ENCODE data around the gene ZEB1. TPM values are rescaled to one million over a fixed set of nuclear protein-coding genes. Genes with fewer than 3 reads are reported as not detected.
"Not testable (repeated sequence)": the region's sequence is repeated elsewhere in the genome, so short reads cannot be mapped to it uniquely, and the experiment has no call there.

ZEB1 gene
- total and polyA plus RNA-seq, 9 of the 15 experiments (the other 6 are each of a cell fraction or from before 2014, with no cell fraction given) = 2.1 to 8.4 (median 4.9) TPM

DNA sequence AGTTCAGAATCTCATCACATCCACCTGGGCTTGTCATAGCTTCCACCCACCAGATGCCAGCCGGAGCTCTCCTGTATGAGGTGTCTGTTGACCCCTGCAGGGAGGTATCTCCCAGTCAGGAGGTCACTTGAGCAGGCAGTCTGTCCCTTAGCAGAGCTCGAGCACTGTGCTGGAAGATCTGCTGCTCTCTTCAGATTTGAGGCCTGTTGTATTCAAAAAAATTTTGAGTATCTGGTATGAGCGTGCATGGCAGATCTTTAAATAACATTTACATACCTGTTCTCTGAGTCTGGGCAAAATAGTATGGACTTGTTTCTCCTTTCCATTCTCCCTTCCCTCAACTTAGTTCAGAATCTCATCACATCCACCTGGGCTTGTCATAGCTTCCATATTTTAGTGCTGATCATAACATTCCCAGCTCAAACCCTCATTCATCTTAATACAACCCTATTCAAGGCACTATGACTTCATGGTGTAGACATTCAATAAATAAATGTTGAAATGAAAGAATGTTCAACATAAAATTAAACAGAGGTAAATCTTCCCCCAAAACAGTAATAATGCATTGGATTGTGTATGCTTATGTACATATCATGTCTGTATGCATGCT, 249.3 kb downstream of the ZEB1 start:
- H3K79me2 ChIP-seq (ENCODE audit: control insufficient read depth, insufficient read depth, low read length); CTCF ChIA-PET (ENCODE audit: low intra/inter-chr PET ratio); intact Hi-C loops (cut with micrococcal nuclease); ATAC-seq; H3K4me3 ChIP-seq; BruUV-seq (replicated peaks); H4K20me1 ChIP-seq (replicated peaks; ENCODE audit: control insufficient read depth, insufficient read depth, low read length); H3K27ac ChIP-seq (ENCODE audit: extremely low read depth, low read depth, low read length); H3K4me1 ChIP-seq (replicated peaks in 1 of 2; ENCODE audit: control insufficient read depth in 2 of 2, insufficient read depth in 2 of 2, low read length in 2 of 2); H3K36me3 ChIP-seq (ENCODE audit: control insufficient read depth, insufficient read depth, low read length); POLR2A ChIA-PET; H3K9me1 ChIP-seq (ENCODE audit: control insufficient read depth, insufficient read depth, low read length); in situ Hi-C loops (cut with MboI); H2AFZ ChIP-seq (ENCODE audit: low read depth, low read length); H3K9ac ChIP-seq (ENCODE audit: insufficient read depth in 1 of 2, low read depth in 2 of 2, low read length in 2 of 2); H3K9me3 ChIP-seq (replicated peaks; ENCODE audit: control insufficient read depth, insufficient read depth, low read depth, low read length); FAIRE-seq; H3K4me2 ChIP-seq (ENCODE audit: insufficient read depth, low read length); H3K27me3 ChIP-seq (ENCODE audit: control insufficient read depth in 2 of 2, insufficient read depth in 2 of 2, low read length in 2 of 2); DNase-seq (ENCODE audit: extremely low read depth in 1 of 4, low spot score in 3 of 4): not testable (repeated sequence)
- WGBS (ENCODE audit: insufficient coverage, low coverage, missing lambda C conversion rate) = 0% methylated on average over 3 of the region's 3 CpGs

- no peaks in the 10 kb centered on the region for H3K4me1 ChIP-seq (replicated peaks in 1 of 2; ENCODE audit: control insufficient read depth in 2 of 2, insufficient read depth in 2 of 2, low read length in 2 of 2)
- ATAC-seq = no peak
- H3K9me3 ChIP-seq (replicated peaks; ENCODE audit: control insufficient read depth, insufficient read depth, low read depth, low read length) = no peaks in the 10 kb centered on the region
- CTCF ChIA-PET (ENCODE audit: low intra/inter-chr PET ratio) = no interaction called here
- no TSS peak for BruUV-seq (replicated peaks)
- POLR2A ChIA-PET = interaction anchor here (1.1 kb wide), 1 partner anchor 19 kb away, joined by 4 read pairs; no protein-coding TSS in a partner anchor
- in situ Hi-C loops (cut with MboI) = no loop called here
- 0% methylated on average over 2 of the region's 2 CpGs for WGBS (ENCODE audit: insufficient coverage, low coverage, missing lambda C conversion rate)
- no peaks in the 10 kb centered on the region for H3K79me2 ChIP-seq (ENCODE audit: control insufficient read depth, insufficient read depth, low read length)
- no peak overlapping the region for H3K4me3 ChIP-seq
- H3K9ac ChIP-seq (ENCODE audit: insufficient read depth in 1 of 2, low read depth in 2 of 2, low read length in 2 of 2) = no peak overlapping the region
- no peak for FAIRE-seq
- H4K20me1 ChIP-seq (replicated peaks; ENCODE audit: control insufficient read depth, insufficient read depth, low read length) = no peaks in the 10 kb centered on the region
- no peaks in the 10 kb centered on the region for H3K36me3 ChIP-seq (ENCODE audit: control insufficient read depth, insufficient read depth, low read length)
- no peak overlapping the region for H3K27ac ChIP-seq (ENCODE audit: extremely low read depth, low read depth, low read length)
- H3K27me3 ChIP-seq (ENCODE audit: control insufficient read depth in 2 of 2, insufficient read depth in 2 of 2, low read length in 2 of 2) = no peaks in the 10 kb centered on the region
- no peak overlapping the region for H3K4me2 ChIP-seq (ENCODE audit: insufficient read depth, low read length)
- no peak overlapping the region for H2AFZ ChIP-seq (ENCODE audit: low read depth, low read length)
- intact Hi-C loops (cut with micrococcal nuclease) = no loop called here
- H3K9me1 ChIP-seq (ENCODE audit: control insufficient read depth, insufficient read depth, low read length) = no peaks in the 10 kb centered on the region
- DNase-seq (ENCODE audit: extremely low read depth in 1 of 4, low spot score in 3 of 4) = no peak
- TF ChIP-seq RREB1 (CRISPR knock-in tag; IDR thresholded peaks at IDR 0.05) (no peak), NELFE (IDR thresholded peaks at IDR 0.05; ENCODE audit: insufficient read depth, insufficient read length) (no peak), ZNF23 (CRISPR knock-in tag; IDR thresholded peaks at IDR 0.05) (no peak), PHF20 (IDR thresholded peaks at IDR 0.05; ENCODE audit: partially characterized antibody) (no peak), LCOR (CRISPR knock-in tag; IDR thresholded peaks at IDR 0.05) (no peak), RBM25 (IDR thresholded peaks at IDR 0.05; ENCODE audit: low read depth, low read length, severe bottlenecking) (no peak), PRPF4 (IDR thresholded peaks at IDR 0.05; ENCODE audit: insufficient read depth, low read depth, low read length, poor library complexity, severe bottlenecking) (no peak), EP300 (IDR thresholded peaks at IDR 0.05; ENCODE audit: low read length) (no peak), PHTF2 (CRISPR knock-in tag; IDR thresholded peaks at IDR 0.05) (no peak)
- TF ChIP-seq, protein P1, sequence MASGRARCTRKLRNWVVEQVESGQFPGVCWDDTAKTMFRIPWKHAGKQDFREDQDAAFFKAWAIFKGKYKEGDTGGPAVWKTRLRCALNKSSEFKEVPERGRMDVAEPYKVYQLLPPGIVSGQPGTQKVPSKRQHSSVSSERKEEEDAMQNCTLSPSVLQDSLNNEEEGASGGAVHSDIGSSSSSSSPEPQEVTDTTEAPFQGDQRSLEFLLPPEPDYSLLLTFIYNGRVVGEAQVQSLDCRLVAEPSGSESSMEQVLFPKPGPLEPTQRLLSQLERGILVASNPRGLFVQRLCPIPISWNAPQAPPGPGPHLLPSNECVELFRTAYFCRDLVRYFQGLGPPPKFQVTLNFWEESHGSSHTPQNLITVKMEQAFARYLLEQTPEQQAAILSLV (tag; IDR thresholded peaks at IDR 0.05) = no peak
Observed at GRCh38 chr10:31574577-31574976, 255.6 kb downstream of the ZEB1 start.
